Breast epithelium (tissue), 3 donors: ENCODE data around the gene TUT1.

Experiments
- POLR2A ChIP-seq: fragments of 450-650 bp; IDR thresholded peaks from one replicate; pipeline ENCODE4 v1.6.1; 2016; ENCODE audit warnings: antibody characterized with exemption, mild to moderate bottlenecking, moderate library complexity
- POLR2AphosphoS5 ChIP-seq, 3 donors: sonication (generic); formaldehyde crosslinking; IDR thresholded peaks; one replicate each; pipeline ENCODE4 v1.6.1; 2017; ENCODE audit warnings: antibody characterized with exemption in 3 of 3
- TF ChIP-seq, protein P1 (sequence below), 3 donors: fragments of 450-650 bp; IDR thresholded peaks; one replicate each; pipeline ENCODE4 v1.5.1; 2016 to 2017; ENCODE audit warnings: antibody characterized with exemption in 3 of 3, mild to moderate bottlenecking in 3 of 3, moderate library complexity in 3 of 3

- TF ChIP-seq, protein P1, sequence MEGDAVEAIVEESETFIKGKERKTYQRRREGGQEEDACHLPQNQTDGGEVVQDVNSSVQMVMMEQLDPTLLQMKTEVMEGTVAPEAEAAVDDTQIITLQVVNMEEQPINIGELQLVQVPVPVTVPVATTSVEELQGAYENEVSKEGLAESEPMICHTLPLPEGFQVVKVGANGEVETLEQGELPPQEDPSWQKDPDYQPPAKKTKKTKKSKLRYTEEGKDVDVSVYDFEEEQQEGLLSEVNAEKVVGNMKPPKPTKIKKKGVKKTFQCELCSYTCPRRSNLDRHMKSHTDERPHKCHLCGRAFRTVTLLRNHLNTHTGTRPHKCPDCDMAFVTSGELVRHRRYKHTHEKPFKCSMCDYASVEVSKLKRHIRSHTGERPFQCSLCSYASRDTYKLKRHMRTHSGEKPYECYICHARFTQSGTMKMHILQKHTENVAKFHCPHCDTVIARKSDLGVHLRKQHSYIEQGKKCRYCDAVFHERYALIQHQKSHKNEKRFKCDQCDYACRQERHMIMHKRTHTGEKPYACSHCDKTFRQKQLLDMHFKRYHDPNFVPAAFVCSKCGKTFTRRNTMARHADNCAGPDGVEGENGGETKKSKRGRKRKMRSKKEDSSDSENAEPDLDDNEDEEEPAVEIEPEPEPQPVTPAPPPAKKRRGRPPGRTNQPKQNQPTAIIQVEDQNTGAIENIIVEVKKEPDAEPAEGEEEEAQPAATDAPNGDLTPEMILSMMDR (IDR thresholded peaks at IDR 0.05), result no peak
- no peak for TF ChIP-seq POLR2A
- TF ChIP-seq POLR2AphosphoS5 (IDR thresholded peaks at IDR 0.05), result no peak
These were observed 26.1 kb downstream of the TUT1 start for GRCh38 chr11:62565100-62565802.
